ENCODE data around the gene PELI2.

GRCh38 chr14:56126637-56126913 lies 8.4 kb downstream of the PELI2 start:
- no peak for TF ChIP-seq POLR2A (IDR thresholded peaks at IDR 0.05)
- TF ChIP-seq, protein P1, sequence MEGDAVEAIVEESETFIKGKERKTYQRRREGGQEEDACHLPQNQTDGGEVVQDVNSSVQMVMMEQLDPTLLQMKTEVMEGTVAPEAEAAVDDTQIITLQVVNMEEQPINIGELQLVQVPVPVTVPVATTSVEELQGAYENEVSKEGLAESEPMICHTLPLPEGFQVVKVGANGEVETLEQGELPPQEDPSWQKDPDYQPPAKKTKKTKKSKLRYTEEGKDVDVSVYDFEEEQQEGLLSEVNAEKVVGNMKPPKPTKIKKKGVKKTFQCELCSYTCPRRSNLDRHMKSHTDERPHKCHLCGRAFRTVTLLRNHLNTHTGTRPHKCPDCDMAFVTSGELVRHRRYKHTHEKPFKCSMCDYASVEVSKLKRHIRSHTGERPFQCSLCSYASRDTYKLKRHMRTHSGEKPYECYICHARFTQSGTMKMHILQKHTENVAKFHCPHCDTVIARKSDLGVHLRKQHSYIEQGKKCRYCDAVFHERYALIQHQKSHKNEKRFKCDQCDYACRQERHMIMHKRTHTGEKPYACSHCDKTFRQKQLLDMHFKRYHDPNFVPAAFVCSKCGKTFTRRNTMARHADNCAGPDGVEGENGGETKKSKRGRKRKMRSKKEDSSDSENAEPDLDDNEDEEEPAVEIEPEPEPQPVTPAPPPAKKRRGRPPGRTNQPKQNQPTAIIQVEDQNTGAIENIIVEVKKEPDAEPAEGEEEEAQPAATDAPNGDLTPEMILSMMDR (IDR thresholded peaks at IDR 0.05 in 4 of 5, conservative IDR thresholded peaks at IDR 0.05 in 1 of 5): no peak
